Measurements from ENCODE around the gene SLC22A15. TPM values are rescaled to one million over a fixed set of nuclear protein-coding genes. Genes with fewer than 3 reads are reported as not detected.

SLC22A15 gene
- total RNA-seq, 2 donors from 2014 or later, result 8.3 to 15.6 TPM

GRCh38 chr1:116089870-116090269 lies 113.6 kb downstream of the SLC22A15 start:
- no peak overlapping the region for H3K27ac ChIP-seq (ENCODE audit: low read depth, low read length)
- Mint-ChIP-seq H3K4me1 (no peaks in the 10 kb centered on the region), H3K4me3 (no peak overlapping the region), H3K27ac (no peak overlapping the region), H3K36me3 (ENCODE audit: low read depth) (peaks cover 28% of the 10 kb centered on the region), H3K27me3 (ENCODE audit: insufficient read depth) (no peaks in the 10 kb centered on the region), H3K9me3 (peaks cover 31% of the 10 kb centered on the region)
- H3K27me3 ChIP-seq (ENCODE audit: control insufficient read depth, insufficient read depth, low read length, poor library complexity, severe bottlenecking), result no peaks in the 10 kb centered on the region
- H3K36me3 ChIP-seq (ENCODE audit: control insufficient read depth, insufficient read depth, low read length), result no peaks in the 10 kb centered on the region
- no peaks in the 10 kb centered on the region for H3K4me1 ChIP-seq (ENCODE audit: control insufficient read depth, insufficient read depth, low read length)
- DNase-seq, result no peak
- WGBS, 2 experiments (ENCODE audit: insufficient coverage in 1 of 2, insufficient read length in 1 of 2), result 95 to 100% methylated on average over 1 of the region's 1 CpG
- H3K9me3 ChIP-seq (ENCODE audit: control insufficient read depth, low read length), result peaks cover 29% of the 10 kb centered on the region
- no peak overlapping the region for H3K9ac ChIP-seq (ENCODE audit: extremely low read depth, low read length, poor library complexity, severe bottlenecking)
- no peak for TF ChIP-seq CTCF (conservative IDR thresholded peaks at IDR 0.05)
- H3K4me3 ChIP-seq (ENCODE audit: low read length), result no peak overlapping the region

- peaks cover 39% of the 10 kb centered on the region for H3K9me3 Mint-ChIP-seq
- no peak overlapping the region for H3K27ac Mint-ChIP-seq
- no peak for TF ChIP-seq CTCF (conservative IDR thresholded peaks at IDR 0.05)
- no peak overlapping the region for H3K27ac ChIP-seq (ENCODE audit: low read depth, low read length)
- H3K27me3 Mint-ChIP-seq (ENCODE audit: insufficient read depth), result no peaks in the 10 kb centered on the region
- H3K4me3 Mint-ChIP-seq, result no peak overlapping the region
- peaks cover 30% of the 10 kb centered on the region for H3K36me3 Mint-ChIP-seq (ENCODE audit: low read depth)
- 100% methylated on average over 1 of the region's 1 CpG for WGBS, 2 experiments (ENCODE audit: insufficient coverage in 1 of 2, insufficient read length in 1 of 2)
- no peaks in the 10 kb centered on the region for H3K27me3 ChIP-seq (ENCODE audit: control insufficient read depth, insufficient read depth, low read length, poor library complexity, severe bottlenecking)
- no peaks in the 10 kb centered on the region for H3K4me1 ChIP-seq (ENCODE audit: control insufficient read depth, insufficient read depth, low read length)
- H3K4me1 Mint-ChIP-seq, result no peaks in the 10 kb centered on the region
- no peaks in the 10 kb centered on the region for H3K36me3 ChIP-seq (ENCODE audit: control insufficient read depth, insufficient read depth, low read length)
- DNase-seq, result no peak
- H3K9ac ChIP-seq (ENCODE audit: extremely low read depth, low read length, poor library complexity, severe bottlenecking), result no peak overlapping the region
- H3K9me3 ChIP-seq (ENCODE audit: control insufficient read depth, low read length), result peaks cover 41% of the 10 kb centered on the region
- H3K4me3 ChIP-seq (ENCODE audit: low read length), result no peak overlapping the region
Observed at GRCh38 chr1:116091083-116091482, 114.8 kb downstream of the SLC22A15 start.

GRCh38 chr1:116092752-116093489 lies 116.6 kb downstream of the SLC22A15 start:
- Histone ChIP-seq H3K9ac (ENCODE audit: extremely low read depth, low read length, poor library complexity, severe bottlenecking) (no peak overlapping the region), H3K27ac (ENCODE audit: low read depth, low read length) (no peak overlapping the region), H3K36me3 (ENCODE audit: control insufficient read depth, insufficient read depth, low read length) (no peaks in the 10 kb centered on the region), H3K4me1 (ENCODE audit: control insufficient read depth, insufficient read depth, low read length) (no peaks in the 10 kb centered on the region), H3K27me3 (ENCODE audit: control insufficient read depth, insufficient read depth, low read length, poor library complexity, severe bottlenecking) (no peaks in the 10 kb centered on the region), H3K4me3 (ENCODE audit: low read length) (no peak overlapping the region), H3K9me3 (ENCODE audit: control insufficient read depth, low read length) (peaks cover 50% of the 10 kb centered on the region)
- DNase-seq, result no peak
- no peak overlapping the region for H3K4me3 Mint-ChIP-seq
- H3K36me3 Mint-ChIP-seq (ENCODE audit: low read depth), result peaks cover 31% of the 10 kb centered on the region
- 50 to 64% methylated on average over 2 to 3 of the region's 3 CpGs for WGBS, 2 experiments (ENCODE audit: insufficient coverage in 1 of 2, insufficient read length in 1 of 2)
- H3K27me3 Mint-ChIP-seq (ENCODE audit: insufficient read depth), result no peaks in the 10 kb centered on the region
- no peak for TF ChIP-seq CTCF (conservative IDR thresholded peaks at IDR 0.05)
- peaks cover 45% of the 10 kb centered on the region for H3K9me3 Mint-ChIP-seq
- no peak overlapping the region for H3K27ac Mint-ChIP-seq
- no peaks in the 10 kb centered on the region for H3K4me1 Mint-ChIP-seq
